ENCODE data around the gene ELOVL1. TPM values are rescaled to one million over a fixed set of nuclear protein-coding genes. Genes with fewer than 3 reads are reported as not detected.

The ELOVL1 gene
- 21.6 and 23.9 TPM in 2 replicates for total RNA-seq (2013; cell fraction: nucleolus; rRNA removed)
- 77.4 and 88.2 TPM in 2 replicates for total RNA-seq (2014; rRNA removed)
- 55.4 and 58.5 TPM in 2 replicates for total RNA-seq (2014; rRNA removed; fragmentation: Illumina TruSeq; extraction: Trizol)
- total RNA-seq (2021) = 66.8 and 68.0 TPM in 2 replicates
- polyA plus RNA-seq (2011; ENCODE audit: low read depth) = 96.7 TPM
- polyA plus RNA-seq (2011; rRNA removed) = 88.7 and 139 TPM in 2 replicates
- 127 and 142 TPM in 2 replicates for polyA plus RNA-seq (2011; cell fraction: cytosol; rRNA removed)
- 123 and 135 TPM in 2 replicates for polyA plus RNA-seq (2011; cell fraction: nucleus; rRNA removed)
- 59.9 and 92.0 TPM in 2 replicates for polyA plus RNA-seq (2012)
- 102 and 126 TPM in 2 replicates for polyA plus RNA-seq (2014; fragmentation: Illumina TruSeq; extraction: Trizol)
- 10 to 100 TPM; 62.7 to 68.4 TPM for polyA plus RNA-seq (2014; fragmentation: Nextera tagmentation; extraction: Ambion mirVana)
- 91.3 and 97.8 TPM in 2 replicates for polyA plus RNA-seq (2014; rRNA removed)
- 100 to 1,000 TPM in 1 of 2 experiments, 10 to 100 TPM in 1; 92.6 to 111 TPM for polyA plus RNA-seq (2016; fragmentation: Nextera tagmentation; extraction: Ambion mirVana)
- polyA minus RNA-seq (2011; rRNA and poly(A)+ RNA removed) = 69.1 and 73.7 TPM in 2 replicates
- 17.8 and 25.6 TPM in 2 replicates for polyA minus RNA-seq (2011; cell fraction: cytosol; rRNA and poly(A)+ RNA removed)
- 19.2 and 27.0 TPM in 2 replicates for polyA minus RNA-seq (2011; cell fraction: nucleus; rRNA and poly(A)+ RNA removed)
- percentile 80 among the genes with signal in this experiment for Bru-seq, nascent RNA
- BruChase-seq, experiment 1, labeled RNA remaining after a 6-hour chase = percentile 87 among the genes with signal in this experiment
- BruChase-seq, experiment 2, labeled RNA remaining after a 2-hour chase = percentile 90 among the genes with signal in this experiment
- long read RNA-seq, experiment 1, transcript ELOVL1-201 (8 exons, 1,477 nt) = major isoform, 67 of 75 reads
- long read RNA-seq, experiment 1, partial matches to known transcripts = 2 of 75 reads
- long read RNA-seq, experiment 1, other reads (novel, unspliced or antisense) = 4 of 75 reads
- long read RNA-seq, experiment 2, transcript ELOVL1-201 (8 exons, 1,477 nt) = major isoform, 12 of 25 reads
- long read RNA-seq, experiment 2, partial matches to known transcripts = 10 of 25 reads
- long read RNA-seq, experiment 2, other reads (novel, unspliced or antisense) = 2 of 25 reads

DNA sequence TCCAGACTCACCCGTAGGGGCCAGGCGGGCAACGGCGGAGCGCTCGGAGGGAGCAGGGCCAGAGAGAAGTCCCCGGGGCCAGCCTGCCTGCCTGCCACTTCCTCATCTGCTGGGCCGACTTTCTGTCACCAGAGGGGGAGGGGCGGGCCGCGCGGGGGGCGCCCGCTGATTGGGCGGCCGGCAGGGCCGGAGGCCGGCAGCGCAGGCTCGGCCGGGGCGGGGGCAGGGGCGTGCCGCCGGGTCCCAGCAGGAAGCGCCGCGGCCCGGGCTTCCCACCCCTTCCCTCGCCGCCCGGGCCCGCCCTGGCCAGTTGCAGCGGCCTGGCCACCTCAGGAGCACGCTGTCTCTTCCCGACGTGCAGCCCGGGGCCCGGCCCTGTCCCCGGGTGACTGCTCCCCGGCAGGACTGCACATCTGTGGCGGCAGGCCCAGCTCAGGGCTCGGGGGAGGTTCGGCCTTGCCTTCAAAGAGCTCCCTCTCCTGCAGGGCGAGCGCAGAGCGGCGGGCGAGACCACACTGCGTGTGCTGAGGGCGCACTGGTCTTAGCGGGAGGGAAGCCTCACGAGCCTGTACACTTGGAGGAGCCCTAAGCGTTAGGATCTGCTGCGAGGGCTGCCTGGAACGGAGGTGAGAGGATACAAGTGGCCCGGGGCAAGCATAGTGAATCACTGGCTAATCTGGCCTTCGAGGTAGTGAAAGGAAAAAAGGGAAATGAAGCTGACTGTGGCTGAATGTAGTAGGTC lies at the start of gene ELOVL1:
ELOVL1 (minus strand) TSS at position 108 of the 742 bp plus-strand sequence. CDS start 2,402 bp downstream, outside the sequence.
- POLR2A ChIA-PET = interaction anchor here (0.6 to 2.5 kb wide), 8 partner anchors 10 to 284 kb away, joined by 3 to 25 read pairs (median 5); partner anchors contain the start of genes CDC20, HYI, MED8 and SZT2
- SMC1A ChIA-PET (ENCODE audit: uncharacterized antibody, unreplicated experiment) = interaction anchor here (0.6 to 5.0 kb wide), 10 partner anchors 8 to 158 kb away, joined by 3 to 24 read pairs (median 6); partner anchors contain the start of gene CDC20
- CTCF ChIA-PET = interaction anchor here (1.0 to 2.6 kb wide), 9 partner anchors 10 to 141 kb away, joined by 3 to 16 read pairs (median 4); partner anchors contain the start of genes CDC20, HYI, MED8 and SZT2
- Histone ChIP-seq H3K4me3 (peak within 1 kb of the TSS; percentile 100), H3K36me3 (ENCODE audit: control insufficient read depth in 2 of 2, insufficient read depth in 2 of 2, low read length in 1 of 2) (peaks cover 7 to 14% of the 10 kb centered on the region in 2 experiments), H3K79me2 (ENCODE audit: control insufficient read depth, insufficient read depth, low read length) (peaks cover 38% of the 10 kb centered on the region), H3K4me2 (ENCODE audit: control insufficient read depth, insufficient read depth) (peak within 1 kb of the TSS; percentile 95), H3K4me1 (ENCODE audit: control insufficient read depth, insufficient read depth, low read length) (peaks cover 8% of the 10 kb centered on the region), H3K27me3 (replicated peaks in 1 of 2; ENCODE audit: control insufficient read depth in 2 of 2, insufficient read depth in 2 of 2, low read length in 1 of 2) (no peaks in the 10 kb centered on the region), H3K27ac (ENCODE audit: control insufficient read depth, insufficient read depth) (peak within 1 kb of the TSS; percentile 95), H3K9me3 (replicated peaks; ENCODE audit: control insufficient read depth, insufficient read depth, low read length) (no peaks in the 10 kb centered on the region), H3K9ac (ENCODE audit: control insufficient read depth, insufficient read depth, low read length) (peak within 1 kb of the TSS; percentile 96), H2AFZ (ENCODE audit: control insufficient read depth, low read depth, low read length) (peak within 1 kb of the TSS; percentile 89), H4K20me1 (ENCODE audit: control insufficient read depth, insufficient read depth) (no peaks in the 10 kb centered on the region)
- RAD21 ChIA-PET (ENCODE audit: unreplicated experiment) = interaction anchor here (0.8 to 3.0 kb wide), 12 partner anchors 10 to 530 kb away, joined by 3 to 15 read pairs (median 4); partner anchors contain the start of genes CDC20, KDM4A, MED8 and SZT2
- peak; percentile 61 for FAIRE-seq
- no TSS peak for BruUV-seq (replicated peaks)
- in situ Hi-C loops (cut with MboI) = no loop called here
- peak; percentile 41 for DNase-seq (ENCODE audit: low read depth, low spot score)
- WGBS (ENCODE audit: insufficient coverage, insufficient replicate concordance, low lambda C conversion rate, missing lambda C conversion rate) = under 1% methylated on average over 36 of the region's 58 CpGs
- peak; percentile 89 for ATAC-seq
- intact Hi-C loops (cut with micrococcal nuclease; ENCODE audit: unreplicated experiment) = loop anchor here (2.0 to 5.0 kb wide), 2 partner anchors 21 to 71 kb away; partner anchors contain the start of genes MED8 and SZT2
- TF ChIP-seq IRF4 (IDR thresholded peaks at IDR 0.05; ENCODE audit: low read depth, low read length) (no peak), TBL1XR1 (IDR thresholded peaks at IDR 0.05; ENCODE audit: low read depth, low read length) (peak; percentile 63; the same call in 1 of the 2 replicates), ASH2L (IDR thresholded peaks at IDR 0.05; ENCODE audit: borderline replicate concordance, low read depth) (no peak), ZNF217 (IDR thresholded peaks at IDR 0.05) (no peak)
- TF ChIP-seq, protein P1, sequence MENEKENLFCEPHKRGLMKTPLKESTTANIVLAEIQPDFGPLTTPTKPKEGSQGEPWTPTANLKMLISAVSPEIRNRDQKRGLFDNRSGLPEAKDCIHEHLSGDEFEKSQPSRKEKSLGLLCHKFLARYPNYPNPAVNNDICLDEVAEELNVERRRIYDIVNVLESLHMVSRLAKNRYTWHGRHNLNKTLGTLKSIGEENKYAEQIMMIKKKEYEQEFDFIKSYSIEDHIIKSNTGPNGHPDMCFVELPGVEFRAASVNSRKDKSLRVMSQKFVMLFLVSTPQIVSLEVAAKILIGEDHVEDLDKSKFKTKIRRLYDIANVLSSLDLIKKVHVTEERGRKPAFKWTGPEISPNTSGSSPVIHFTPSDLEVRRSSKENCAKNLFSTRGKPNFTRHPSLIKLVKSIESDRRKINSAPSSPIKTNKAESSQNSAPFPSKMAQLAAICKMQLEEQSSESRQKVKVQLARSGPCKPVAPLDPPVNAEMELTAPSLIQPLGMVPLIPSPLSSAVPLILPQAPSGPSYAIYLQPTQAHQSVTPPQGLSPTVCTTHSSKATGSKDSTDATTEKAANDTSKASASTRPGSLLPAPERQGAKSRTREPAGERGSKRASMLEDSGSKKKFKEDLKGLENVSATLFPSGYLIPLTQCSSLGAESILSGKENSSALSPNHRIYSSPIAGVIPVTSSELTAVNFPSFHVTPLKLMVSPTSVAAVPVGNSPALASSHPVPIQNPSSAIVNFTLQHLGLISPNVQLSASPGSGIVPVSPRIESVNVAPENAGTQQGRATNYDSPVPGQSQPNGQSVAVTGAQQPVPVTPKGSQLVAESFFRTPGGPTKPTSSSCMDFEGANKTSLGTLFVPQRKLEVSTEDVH (IDR thresholded peaks at IDR 0.05; ENCODE audit: low read depth, partially characterized antibody) = no peak
- TF ChIP-seq, protein P2, sequence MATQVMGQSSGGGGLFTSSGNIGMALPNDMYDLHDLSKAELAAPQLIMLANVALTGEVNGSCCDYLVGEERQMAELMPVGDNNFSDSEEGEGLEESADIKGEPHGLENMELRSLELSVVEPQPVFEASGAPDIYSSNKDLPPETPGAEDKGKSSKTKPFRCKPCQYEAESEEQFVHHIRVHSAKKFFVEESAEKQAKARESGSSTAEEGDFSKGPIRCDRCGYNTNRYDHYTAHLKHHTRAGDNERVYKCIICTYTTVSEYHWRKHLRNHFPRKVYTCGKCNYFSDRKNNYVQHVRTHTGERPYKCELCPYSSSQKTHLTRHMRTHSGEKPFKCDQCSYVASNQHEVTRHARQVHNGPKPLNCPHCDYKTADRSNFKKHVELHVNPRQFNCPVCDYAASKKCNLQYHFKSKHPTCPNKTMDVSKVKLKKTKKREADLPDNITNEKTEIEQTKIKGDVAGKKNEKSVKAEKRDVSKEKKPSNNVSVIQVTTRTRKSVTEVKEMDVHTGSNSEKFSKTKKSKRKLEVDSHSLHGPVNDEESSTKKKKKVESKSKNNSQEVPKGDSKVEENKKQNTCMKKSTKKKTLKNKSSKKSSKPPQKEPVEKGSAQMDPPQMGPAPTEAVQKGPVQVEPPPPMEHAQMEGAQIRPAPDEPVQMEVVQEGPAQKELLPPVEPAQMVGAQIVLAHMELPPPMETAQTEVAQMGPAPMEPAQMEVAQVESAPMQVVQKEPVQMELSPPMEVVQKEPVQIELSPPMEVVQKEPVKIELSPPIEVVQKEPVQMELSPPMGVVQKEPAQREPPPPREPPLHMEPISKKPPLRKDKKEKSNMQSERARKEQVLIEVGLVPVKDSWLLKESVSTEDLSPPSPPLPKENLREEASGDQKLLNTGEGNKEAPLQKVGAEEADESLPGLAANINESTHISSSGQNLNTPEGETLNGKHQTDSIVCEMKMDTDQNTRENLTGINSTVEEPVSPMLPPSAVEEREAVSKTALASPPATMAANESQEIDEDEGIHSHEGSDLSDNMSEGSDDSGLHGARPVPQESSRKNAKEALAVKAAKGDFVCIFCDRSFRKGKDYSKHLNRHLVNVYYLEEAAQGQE (IDR thresholded peaks at IDR 0.05; ENCODE audit: low read depth, low read length) = no peak
- TF ChIP-seq, protein P3, sequence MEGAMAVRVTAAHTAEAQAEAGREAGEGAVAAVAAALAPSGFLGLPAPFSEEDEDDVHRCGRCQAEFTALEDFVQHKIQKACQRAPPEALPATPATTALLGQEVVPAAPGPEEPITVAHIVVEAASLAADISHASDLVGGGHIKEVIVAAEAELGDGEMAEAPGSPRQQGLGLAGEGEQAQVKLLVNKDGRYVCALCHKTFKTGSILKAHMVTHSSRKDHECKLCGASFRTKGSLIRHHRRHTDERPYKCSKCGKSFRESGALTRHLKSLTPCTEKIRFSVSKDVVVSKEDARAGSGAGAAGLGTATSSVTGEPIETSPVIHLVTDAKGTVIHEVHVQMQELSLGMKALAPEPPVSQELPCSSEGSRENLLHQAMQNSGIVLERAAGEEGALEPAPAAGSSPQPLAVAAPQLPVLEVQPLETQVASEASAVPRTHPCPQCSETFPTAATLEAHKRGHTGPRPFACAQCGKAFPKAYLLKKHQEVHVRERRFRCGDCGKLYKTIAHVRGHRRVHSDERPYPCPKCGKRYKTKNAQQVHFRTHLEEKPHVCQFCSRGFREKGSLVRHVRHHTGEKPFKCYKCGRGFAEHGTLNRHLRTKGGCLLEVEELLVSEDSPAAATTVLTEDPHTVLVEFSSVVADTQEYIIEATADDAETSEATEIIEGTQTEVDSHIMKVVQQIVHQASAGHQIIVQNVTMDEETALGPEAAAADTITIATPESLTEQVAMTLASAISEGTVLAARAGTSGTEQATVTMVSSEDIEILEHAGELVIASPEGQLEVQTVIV (IDR thresholded peaks at IDR 0.05; ENCODE audit: borderline replicate concordance, partially characterized antibody) = peak; percentile 47
